T-helper 2 cell treated with Interferon-gamma antibody and Interleukin-4, amounts not matched to agents 5 μg/mL and 100 μg/mL, for 36 hours (primary cell): ENCODE data around the gene PPDPF.

Experiments
- DNase-seq: peaks from one replicate; pipeline ENCODE4 v3.0.0; 2021; ENCODE audit warnings: low spot score
- H3K27ac Mint-ChIP-seq: one replicate; pipeline ENCODE4 v1.8.0; 2021; ENCODE audit warnings: mild to moderate bottlenecking, mixed read lengths
- H3K27me3 Mint-ChIP-seq: one replicate; pipeline ENCODE4 v1.8.0; 2021; ENCODE audit warnings: low read depth, mixed read lengths
- H3K36me3 Mint-ChIP-seq: one replicate; pipeline ENCODE4 v1.8.0; 2021; ENCODE audit warnings: low read depth, mixed read lengths
- H3K4me1 Mint-ChIP-seq: one replicate; pipeline ENCODE4 v1.8.0; 2021; ENCODE audit warnings: low read depth, mixed read lengths
- H3K4me3 Mint-ChIP-seq: one replicate; pipeline ENCODE4 v1.8.0; 2022; ENCODE audit warnings: mild to moderate bottlenecking, moderate library complexity, mixed read lengths
- H3K9me3 Mint-ChIP-seq: one replicate; pipeline ENCODE4 v1.8.0; 2021; ENCODE audit warnings: mixed read lengths

Gene PPDPF

GRCh38 chr20:63517376-63518309 lies 2.9 kb upstream of the PPDPF start:
- peaks cover 9% of the 10 kb centered on the region for H3K36me3 Mint-ChIP-seq
- H3K4me3 Mint-ChIP-seq = peak overlapping the region; percentile 48
- peaks cover 4% of the 10 kb centered on the region for H3K9me3 Mint-ChIP-seq
- H3K27ac Mint-ChIP-seq = no peak overlapping the region
- peaks cover 5% of the 10 kb centered on the region for H3K4me1 Mint-ChIP-seq
- peaks cover 18% of the 10 kb centered on the region for H3K27me3 Mint-ChIP-seq
- no peak for DNase-seq

GRCh38 chr20:63518351-63518861 lies 2.2 kb upstream of the PPDPF start:
- H3K36me3 Mint-ChIP-seq = peaks cover 16% of the 10 kb centered on the region

GRCh38 chr20:63518946-63519667 lies 1.5 kb upstream of the PPDPF start:
- peaks cover 4% of the 10 kb centered on the region for H3K9me3 Mint-ChIP-seq
- peaks cover 22% of the 10 kb centered on the region for H3K36me3 Mint-ChIP-seq
- peaks cover 6% of the 10 kb centered on the region for H3K4me1 Mint-ChIP-seq
- peak overlapping the region; percentile 77 for H3K4me3 Mint-ChIP-seq
- H3K27me3 Mint-ChIP-seq = peaks cover 8% of the 10 kb centered on the region
- no peak for DNase-seq
- peak overlapping the region; percentile 62 for H3K27ac Mint-ChIP-seq

More at GRCh38 chr20:63518351-63518861, 2.2 kb upstream of the PPDPF start:
- Mint-ChIP-seq H3K4me1 (peaks cover 6% of the 10 kb centered on the region), H3K4me3 (no peak overlapping the region), H3K27ac (no peak overlapping the region), H3K9me3 (peaks cover 4% of the 10 kb centered on the region), H3K27me3 (peaks cover 10% of the 10 kb centered on the region)
- DNase-seq = no peak

- peaks cover 6% of the 10 kb centered on the region for H3K4me1 Mint-ChIP-seq
- H3K27ac Mint-ChIP-seq = peak overlapping the region; percentile 62
Observed at GRCh38 chr20:63519668-63520503, 679 bp upstream of the PPDPF start.

GRCh38 chr20:63520934-63521601 lies 503 bp downstream of the PPDPF start:
- peak; percentile 68 for DNase-seq
- Mint-ChIP-seq H3K27me3 (no peaks in the 10 kb centered on the region), H3K9me3 (no peaks in the 10 kb centered on the region), H3K4me1 (peaks cover 6% of the 10 kb centered on the region), H3K27ac (peak overlapping the region; percentile 75), H3K36me3 (peaks cover 25% of the 10 kb centered on the region), H3K4me3 (peak overlapping the region; percentile 77)

More at GRCh38 chr20:63519668-63520503, 679 bp upstream of the PPDPF start:
- H3K36me3 Mint-ChIP-seq = peaks cover 25% of the 10 kb centered on the region
- H3K9me3 Mint-ChIP-seq = no peaks in the 10 kb centered on the region
- H3K27me3 Mint-ChIP-seq = peaks cover 6% of the 10 kb centered on the region
- peak overlapping the region; percentile 77 for H3K4me3 Mint-ChIP-seq
- DNase-seq = peak; percentile 69

- Mint-ChIP-seq H3K9me3 (no peaks in the 10 kb centered on the region), H3K4me3 (peak overlapping the region; percentile 77), H3K27ac (peak overlapping the region; percentile 75), H3K4me1 (peaks cover 6% of the 10 kb centered on the region), H3K27me3 (no peaks in the 10 kb centered on the region), H3K36me3 (peaks cover 25% of the 10 kb centered on the region)
- no peak for DNase-seq
Observed at GRCh38 chr20:63521602-63522001, 1.0 kb downstream of the PPDPF start.

GRCh38 chr20:63522091-63522868 lies 1.7 kb downstream of the PPDPF start:
- peak overlapping the region; percentile 61 for H3K4me3 Mint-ChIP-seq
- peak overlapping the region; percentile 75 for H3K27ac Mint-ChIP-seq
- no peak for DNase-seq
- no peaks in the 10 kb centered on the region for H3K9me3 Mint-ChIP-seq
- peaks cover 6% of the 10 kb centered on the region for H3K4me1 Mint-ChIP-seq
- H3K36me3 Mint-ChIP-seq = peaks cover 25% of the 10 kb centered on the region
- H3K27me3 Mint-ChIP-seq = no peaks in the 10 kb centered on the region

GRCh38 chr20:63522981-63523611 lies 2.5 kb downstream of the PPDPF start:
- Mint-ChIP-seq H3K4me3 (no peak overlapping the region), H3K36me3 (peaks cover 25% of the 10 kb centered on the region), H3K27ac (no peak overlapping the region), H3K27me3 (no peaks in the 10 kb centered on the region), H3K4me1 (peaks cover 10% of the 10 kb centered on the region), H3K9me3 (no peaks in the 10 kb centered on the region)
- no peak for DNase-seq

- H3K4me3 Mint-ChIP-seq = no peak overlapping the region
- H3K9me3 Mint-ChIP-seq = no peaks in the 10 kb centered on the region
- peaks cover 6% of the 10 kb centered on the region for H3K4me1 Mint-ChIP-seq
- no peaks in the 10 kb centered on the region for H3K27me3 Mint-ChIP-seq
- no peak overlapping the region for H3K27ac Mint-ChIP-seq
- DNase-seq = no peak
- peaks cover 25% of the 10 kb centered on the region for H3K36me3 Mint-ChIP-seq
Observed at GRCh38 chr20:63525185-63525584, 4.6 kb downstream of the PPDPF start.

- Mint-ChIP-seq H3K27me3 (no peaks in the 10 kb centered on the region), H3K4me1 (peaks cover 6% of the 10 kb centered on the region), H3K4me3 (no peak overlapping the region), H3K36me3 (peaks cover 25% of the 10 kb centered on the region), H3K9me3 (no peaks in the 10 kb centered on the region), H3K27ac (no peak overlapping the region)
- DNase-seq = no peak
Observed at GRCh38 chr20:63525971-63526370, 5.4 kb downstream of the PPDPF start.

- Mint-ChIP-seq H3K27me3 (no peaks in the 10 kb centered on the region), H3K4me1 (peaks cover 6% of the 10 kb centered on the region), H3K27ac (no peak overlapping the region), H3K36me3 (peaks cover 20% of the 10 kb centered on the region), H3K4me3 (no peak overlapping the region), H3K9me3 (no peaks in the 10 kb centered on the region)
- no peak for DNase-seq
Observed at GRCh38 chr20:63527184-63527583, 6.6 kb downstream of the PPDPF start.

- no peak for DNase-seq
- Mint-ChIP-seq H3K4me1 (peaks cover 3% of the 10 kb centered on the region), H3K9me3 (no peaks in the 10 kb centered on the region), H3K27me3 (no peaks in the 10 kb centered on the region), H3K27ac (no peak overlapping the region), H3K4me3 (no peak overlapping the region), H3K36me3 (peaks cover 2% of the 10 kb centered on the region)
Observed at GRCh38 chr20:63529180-63529860, 8.8 kb downstream of the PPDPF start.
